GM12878 (cell line): ENCODE data around the gene R3HDM1.

Experiments
- CEBPZ ChIP-seq: fragments of 150-350 bp; IDR thresholded peaks from 2 replicates; pipeline ENCODE4 v1.6.1; 2016; ENCODE audit warnings: low read depth, low read length
- CHD2 ChIP-seq: IDR thresholded peaks from 2 replicates; pipeline ENCODE4 v1.6.1; 2011; ENCODE audit warnings: low read depth, low read length, improper control_type of control experiment, borderline replicate concordance
- CREM ChIP-seq: IDR thresholded peaks from 2 replicates; pipeline ENCODE4 v1.6.1; 2014; ENCODE audit warnings: antibody characterized with exemption, low read depth
- NKRF ChIP-seq: fragments of 450-650 bp; conservative IDR thresholded peaks from 2 replicates; pipeline ENCODE4 v1.6.1; 2017; ENCODE audit warnings: mild to moderate bottlenecking, moderate library complexity
- RFX5 ChIP-seq: IDR thresholded peaks from 2 replicates; pipeline ENCODE4 v1.6.1; 2011; ENCODE audit warnings: low read depth, low read length, improper control_type of control experiment
- SMARCA5 ChIP-seq: fragments of 450-650 bp; IDR thresholded peaks from 2 replicates; pipeline ENCODE4 v1.6.1; 2017; ENCODE audit warnings: mild to moderate bottlenecking

DNA sequence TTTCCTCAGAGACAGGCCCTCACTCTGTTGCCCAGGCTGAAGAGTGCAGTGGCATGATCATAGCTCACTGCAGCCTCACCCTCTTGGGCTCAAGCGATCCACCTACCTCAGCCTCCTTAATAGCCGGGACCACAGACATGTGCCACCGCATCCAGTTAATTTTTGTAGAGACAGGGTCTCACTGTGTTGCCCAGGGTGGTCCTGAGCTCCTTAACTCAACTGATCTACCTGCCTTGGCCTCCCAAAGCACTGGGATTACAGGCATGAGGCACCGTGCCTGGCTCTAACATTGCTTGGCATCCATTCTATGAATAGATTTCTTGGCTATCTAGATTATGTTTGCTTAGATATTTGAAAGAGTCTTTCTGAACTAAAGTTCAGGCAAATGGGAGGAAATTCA is 21.6 kb downstream of the R3HDM1 start:
- TF ChIP-seq RFX5: no peak
- TF ChIP-seq CREM: no peak
- TF ChIP-seq CEBPZ: no peak
- no peak for TF ChIP-seq SMARCA5
- TF ChIP-seq CHD2: no peak
- no peak for TF ChIP-seq NKRF
